Activated CD4-positive, alpha-beta T cell treated with anti-CD3 and anti-CD28 coated beads, Interleukin-2, amount 50 U/mL, for 16 hours (primary cell): ENCODE results near the gene WNT11.

ENCODE experiments used
- DNase-seq: peaks from one replicate; pipeline ENCODE4 v3.0.0-alpha.2; 2020

Gene WNT11

GRCh38 chr11:76237000-76237649 lies 30.8 kb upstream of the WNT11 start:
- DNase-seq = no peak

GRCh38 chr11:76236092-76236999 lies 30.0 kb upstream of the WNT11 start:
- peak; percentile 43 for DNase-seq

- peak; percentile 93 for DNase-seq
These were observed 29.2 kb upstream of the WNT11 start for GRCh38 chr11:76235233-76236091.

GRCh38 chr11:76234416-76235232 lies 28.3 kb upstream of the WNT11 start:
- DNase-seq = peak; percentile 51

GRCh38 chr11:76234021-76234415 lies 27.7 kb upstream of the WNT11 start:
- no peak for DNase-seq

- DNase-seq = no peak
These were observed 27.1 kb upstream of the WNT11 start for GRCh38 chr11:76233196-76233921.

- DNase-seq = no peak
These were observed 25.8 kb upstream of the WNT11 start for GRCh38 chr11:76232026-76232665.

DNA sequence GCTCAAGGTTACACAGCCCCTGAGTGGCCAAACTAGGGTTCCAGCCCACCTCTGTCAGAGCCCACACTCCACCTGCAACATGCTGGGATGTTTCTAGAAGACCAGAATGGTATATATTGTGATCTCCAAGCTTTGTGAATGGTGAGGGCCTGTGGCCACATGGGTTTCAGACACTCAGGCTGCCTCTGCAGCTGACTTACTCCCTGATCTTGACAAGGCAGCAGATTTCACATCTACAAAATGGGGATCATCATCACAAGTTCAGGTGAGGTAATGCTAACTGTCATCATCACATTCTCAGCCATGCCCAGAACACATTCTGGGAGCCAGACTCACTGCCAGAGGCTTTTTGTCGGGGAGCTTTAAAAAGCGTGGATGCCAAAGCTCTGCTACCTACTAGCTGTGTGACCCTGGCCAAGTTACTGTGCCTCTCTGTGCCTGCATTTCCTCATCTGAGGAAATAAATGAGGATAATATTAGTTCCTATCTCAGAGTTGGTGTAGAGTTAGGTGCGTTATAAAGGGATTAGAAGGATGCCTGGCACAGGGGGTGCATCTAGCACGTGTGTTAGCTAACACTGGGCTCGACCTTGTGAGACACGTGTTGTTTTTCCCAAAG lies 24.9 kb upstream of the WNT11 start:
- DNase-seq = no peak

GRCh38 chr11:76230392-76230791 lies 24.1 kb upstream of the WNT11 start:
- DNase-seq = no peak

DNA sequence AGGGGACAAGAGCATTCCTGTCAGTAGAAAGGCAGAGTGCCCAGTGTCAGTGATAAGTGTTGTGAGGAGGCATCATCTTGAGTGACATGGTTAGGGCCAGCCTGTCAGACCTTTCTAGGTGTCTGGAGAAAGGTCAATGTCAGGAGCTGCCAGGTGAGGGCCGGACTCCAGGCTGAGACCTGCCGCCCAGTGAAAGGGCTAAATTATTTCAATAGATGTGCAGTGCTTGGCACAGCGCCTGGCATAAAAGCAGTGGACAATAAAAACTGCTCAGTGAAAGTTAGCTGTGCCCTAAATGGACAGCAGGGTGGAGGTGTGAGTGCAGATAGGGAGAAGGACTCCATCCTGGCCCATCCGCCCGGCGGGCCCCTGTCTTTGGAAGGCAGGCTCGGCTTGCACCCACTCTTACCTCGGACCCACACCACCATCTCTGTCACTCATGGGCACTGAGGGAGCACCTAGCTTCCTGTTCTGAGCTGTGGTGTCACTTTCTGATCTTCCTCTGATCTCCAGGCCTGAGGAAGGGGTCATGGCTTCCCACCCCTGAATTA lies 23.5 kb upstream of the WNT11 start:
- no peak for DNase-seq

GRCh38 chr11:76228875-76229149 lies 22.5 kb upstream of the WNT11 start:
- DNase-seq = no peak

DNA sequence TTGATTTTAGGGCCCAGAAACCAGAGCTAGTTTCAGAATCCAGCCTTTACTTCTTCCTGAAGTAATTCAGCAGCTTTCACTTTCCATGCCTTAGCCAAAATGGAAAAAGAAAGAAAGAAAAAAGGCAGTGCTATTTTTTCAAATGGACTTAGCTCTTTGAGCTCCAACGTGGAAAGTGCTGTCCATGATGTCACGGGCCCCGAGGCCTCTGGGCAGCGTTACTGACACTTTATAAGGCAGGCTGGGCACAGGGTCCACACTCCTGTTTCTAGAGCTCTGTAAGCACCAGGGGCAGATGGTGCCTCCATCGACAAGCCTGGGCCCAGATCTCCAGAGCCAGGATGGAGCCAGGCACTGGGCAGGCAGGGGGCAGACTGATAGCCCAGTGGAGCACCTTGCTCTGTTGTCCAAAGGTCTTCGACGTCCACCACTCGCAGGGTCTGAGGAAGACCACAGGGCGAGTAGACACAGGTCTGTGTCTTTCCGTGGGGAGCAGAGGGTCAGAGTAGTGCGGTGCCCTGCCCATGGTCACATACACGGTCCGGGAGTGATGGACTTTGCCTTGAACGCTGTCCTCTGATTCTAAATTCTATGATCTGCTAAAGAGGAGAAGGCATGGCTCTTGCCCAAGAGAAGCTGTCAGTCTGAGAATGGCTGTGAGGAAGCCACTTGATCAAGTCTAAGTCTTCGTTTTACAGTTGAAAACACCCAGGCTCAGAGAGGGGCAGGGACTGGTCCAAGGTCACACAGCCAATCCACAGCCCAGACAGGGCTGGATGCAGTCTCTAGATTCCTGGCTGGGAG lies 22.0 kb upstream of the WNT11 start:
- DNase-seq = no peak

DNA sequence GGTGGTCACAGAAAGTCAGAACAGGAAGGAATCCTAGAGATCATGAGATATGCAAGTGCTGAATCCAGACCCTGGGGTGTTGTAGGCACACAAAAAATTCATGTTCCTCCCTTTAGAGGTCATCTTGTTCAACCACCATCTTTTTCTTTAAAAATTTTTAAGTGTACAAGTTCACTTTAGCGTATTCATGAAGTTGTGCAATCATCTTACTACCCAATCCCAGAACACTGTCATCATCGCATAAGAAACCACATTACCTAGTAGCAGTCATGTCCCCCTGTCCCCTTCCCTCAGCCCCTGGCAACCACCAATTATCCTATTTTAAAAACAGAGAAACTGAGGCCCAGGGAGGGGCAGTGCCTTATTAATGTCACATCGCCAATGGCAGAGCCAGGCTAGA lies 20.3 kb upstream of the WNT11 start:
- DNase-seq = no peak

DNA sequence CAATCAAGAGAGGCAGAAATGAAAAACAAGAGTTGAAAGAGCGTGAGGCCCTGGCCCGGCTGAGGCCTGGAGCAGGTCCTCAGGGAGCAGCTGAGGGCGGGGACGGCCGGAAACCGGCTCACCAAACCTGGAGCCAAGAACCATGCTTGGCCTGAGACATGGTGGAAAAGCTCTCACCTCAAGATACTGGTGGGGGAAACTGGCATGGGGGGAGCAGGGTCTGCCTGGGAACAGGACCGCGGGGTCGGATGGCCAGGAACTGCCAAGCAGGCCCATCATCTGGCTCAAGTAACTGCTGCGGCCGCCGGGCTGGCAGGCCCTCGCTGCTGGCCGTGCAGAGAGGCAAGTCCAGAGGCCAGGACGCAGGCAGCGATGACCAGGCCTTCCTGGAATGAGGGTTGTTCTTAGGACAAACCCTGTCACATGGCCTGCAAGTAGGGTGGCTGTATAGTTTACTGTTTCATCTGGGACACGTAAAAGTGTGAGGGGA lies 18.9 kb upstream of the WNT11 start:
- DNase-seq = no peak

DNA sequence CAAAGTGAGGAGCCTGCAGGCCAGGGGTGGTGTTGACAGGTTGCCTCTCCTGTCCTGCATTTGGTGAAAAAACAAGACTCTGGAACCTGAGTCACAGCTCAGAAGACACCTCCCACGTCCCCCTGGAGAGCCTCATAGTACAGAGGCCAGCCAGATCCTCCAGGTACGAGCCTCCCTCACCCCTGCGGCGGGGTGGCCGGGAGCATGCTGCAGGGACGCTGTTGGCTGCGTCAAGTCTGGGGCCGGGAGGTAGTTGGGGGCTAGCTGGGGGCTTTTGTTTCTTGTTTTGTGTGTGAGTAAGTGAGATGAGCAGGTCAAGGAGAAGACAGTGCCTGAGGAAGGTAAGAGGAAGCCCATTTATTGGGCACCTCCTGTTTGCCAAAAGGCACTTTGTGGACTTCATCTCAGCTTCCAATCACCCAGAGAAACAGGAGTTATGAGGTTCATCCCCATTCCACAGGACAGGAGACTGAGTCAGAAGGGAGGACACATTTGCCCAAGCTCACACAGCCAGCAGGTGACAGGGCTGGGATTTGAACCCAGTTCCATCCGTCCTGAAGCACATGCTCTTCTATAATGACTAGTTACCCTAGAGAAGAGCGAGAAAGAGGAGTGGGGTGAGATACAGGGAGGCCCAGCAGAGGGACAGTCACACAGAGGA lies 18.3 kb upstream of the WNT11 start:
- DNase-seq = no peak

DNA sequence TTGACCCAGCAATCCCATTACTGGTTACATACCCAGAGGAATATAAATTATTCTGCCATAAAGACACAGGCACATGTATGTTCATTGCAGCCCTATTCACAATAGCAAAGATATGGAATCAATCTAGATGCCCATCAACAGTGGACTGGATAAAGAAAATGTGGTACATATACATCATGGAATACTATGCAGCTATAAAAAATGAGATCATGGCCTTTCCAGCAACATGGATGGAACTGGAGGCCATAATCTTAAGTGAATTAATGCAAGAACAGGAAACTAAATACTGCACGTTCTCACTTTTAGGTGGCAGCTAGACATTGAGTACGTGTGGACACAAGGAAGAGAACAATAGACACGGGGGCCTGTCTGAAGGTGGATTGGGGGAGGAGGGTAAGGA lies 15.1 kb upstream of the WNT11 start:
- no peak for DNase-seq

DNA sequence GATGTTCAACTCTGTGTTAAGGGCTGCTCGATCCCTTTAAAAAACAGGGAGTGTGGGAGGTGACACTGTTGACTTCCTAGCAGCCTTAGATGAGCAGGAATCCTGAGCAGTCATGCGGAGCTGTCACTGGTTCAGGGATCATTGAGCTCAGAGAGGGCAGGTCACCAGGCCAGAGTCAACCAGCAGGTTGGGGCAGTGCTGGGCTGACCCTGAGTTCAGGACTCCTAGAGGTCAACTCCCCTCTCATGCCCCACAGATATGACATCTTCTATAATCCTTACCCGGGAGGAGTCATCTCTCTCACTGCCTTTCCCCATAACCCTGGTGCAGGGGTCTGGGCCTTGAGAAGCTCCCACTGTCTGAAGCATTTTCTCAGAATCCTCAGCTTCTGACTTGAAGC lies 12.9 kb upstream of the WNT11 start:
- no peak for DNase-seq

DNA sequence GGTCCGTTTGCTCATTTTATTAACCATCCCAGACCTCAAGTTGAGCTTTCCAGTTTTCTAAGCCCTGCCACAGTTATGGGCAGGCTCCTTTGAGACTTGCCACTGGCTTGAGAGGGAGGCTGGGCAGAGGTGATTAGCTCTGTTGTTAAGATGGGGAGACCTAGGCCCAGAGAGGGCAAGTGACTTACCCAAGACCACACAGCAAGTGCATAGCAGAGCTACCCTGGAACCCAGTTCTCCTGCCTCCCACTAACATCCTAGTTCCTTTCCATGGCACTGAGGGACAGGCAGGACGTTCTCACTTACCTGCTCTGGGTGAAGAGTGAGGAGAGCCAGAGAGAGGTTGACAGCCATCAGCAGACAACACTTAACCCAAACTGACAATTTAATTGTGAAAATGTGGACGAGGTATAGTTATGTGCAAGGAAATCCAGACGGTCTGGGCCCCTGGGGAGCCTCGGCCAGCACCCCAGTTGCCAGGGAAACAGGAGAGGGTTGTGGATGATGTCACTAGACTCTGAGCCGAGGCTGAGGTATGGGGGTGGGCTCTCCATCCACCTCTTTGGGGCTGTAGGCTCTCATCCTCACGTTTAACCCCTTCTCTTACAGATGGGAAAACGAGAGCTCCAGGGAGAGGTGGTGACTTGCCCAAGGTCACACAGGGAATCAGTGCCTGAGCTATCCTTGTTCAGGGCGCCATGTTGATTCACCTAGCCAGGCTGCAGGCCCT lies 12.3 kb upstream of the WNT11 start:
- DNase-seq = no peak
